H1 (cell line): Measurements from ENCODE around the gene ALPP. TPM values are rescaled to one million over a fixed set of nuclear protein-coding genes. Genes with fewer than 3 reads are reported as not detected.

Experiments
- CTCF ChIA-PET: fragments of 300-600 bp; sonication (Branson Sonifier 250); formaldehyde crosslinking; loops from one replicate; lab custom pipeline; 2021; ENCODE audit not compliant: partially characterized antibody; lab: Charles Lee
- POLR2A ChIA-PET: fragments of 300-600 bp; sonication (Branson Sonifier 250); formaldehyde crosslinking; loops from one replicate; lab custom pipeline; 2021; ENCODE audit warnings: inconsistent platforms; ENCODE audit not compliant: partially characterized antibody; lab: Charles Lee
- DNase-seq, 2 experiments: peaks; one replicate each; pipeline versions ENCODE4 v3.0.0 to v3.0.0-alpha.2; 2010 to 2022; ENCODE audit warnings: low spot score in 2 of 2, low read depth in 1 of 2, mixed read lengths in 1 of 2
- FAIRE-seq: peaks from 2 replicates; lab custom pipeline; 2011; peaks lifted over from hg19 to GRCh38; lab: Jason Lieb, UNC
- H2AFZ ChIP-seq: 2 replicates; pipeline ENCODE4 v1.8.1; 2012; ENCODE audit warnings: low read length, inconsistent platforms
- H2AK5ac ChIP-seq: 2 replicates; pipeline ENCODE4 v1.6.1; 2013; ENCODE audit warnings: low read depth, low read length
- H2BK120ac ChIP-seq: replicated peaks from 2 replicates; pipeline ENCODE3; 2013; ENCODE audit warnings: low read depth, low read length, inconsistent platforms
- H2BK12ac ChIP-seq: 2 replicates; pipeline ENCODE4 v1.6.1; 2013; ENCODE audit warnings: low read depth, low read length
- H2BK15ac ChIP-seq: 2 replicates; pipeline ENCODE4 v1.6.1; 2013; ENCODE audit warnings: low read length
- H2BK20ac ChIP-seq: 2 replicates; pipeline ENCODE4 v1.6.1; 2013; ENCODE audit warnings: low read length
- H2BK5ac ChIP-seq: 2 replicates; pipeline ENCODE4 v1.6.1; 2013; ENCODE audit warnings: low read depth, low read length
- H3K14ac ChIP-seq: 2 replicates; pipeline ENCODE4 v1.6.1; 2013; ENCODE audit warnings: inconsistent platforms; ENCODE audit not compliant: insufficient read length
- H3K18ac ChIP-seq: 2 replicates; pipeline ENCODE4 v1.6.1; 2013; ENCODE audit warnings: low read length; ENCODE audit errors: extremely low read depth
- H3K23ac ChIP-seq: 2 replicates; pipeline ENCODE4 v1.6.1; 2013; ENCODE audit warnings: inconsistent platforms; ENCODE audit not compliant: insufficient read length
- H3K23me2 ChIP-seq: 2 replicates; pipeline ENCODE4 v1.6.1; 2013; ENCODE audit warnings: low read depth, low read length
- H3K27ac ChIP-seq: 2 replicates; pipeline ENCODE4 v1.6.1; 2011; ENCODE audit warnings: low read depth, low read length, inconsistent platforms
- H3K27me3 ChIP-seq, 4 experiments: replicated peaks in 1 of 4; 1 replicate in 1 of 4; 2 replicates in 3 of 4; pipeline versions ENCODE4 v1.6.1 to v1.8.1; 2011 to 2013; ENCODE audit warnings: low read length in 3 of 4, mild to moderate bottlenecking in 3 of 4, inconsistent platforms in 2 of 4, mixed read lengths in 2 of 4, moderate library complexity in 1 of 4; ENCODE audit not compliant: control insufficient read depth in 3 of 4, insufficient read depth in 3 of 4; ENCODE audit errors: extremely low read depth in 1 of 4
- H3K36me3 ChIP-seq, 4 experiments: 2 replicates each; pipeline versions ENCODE4 v1.6.1 to v1.8.1; 2011 to 2013; ENCODE audit warnings: mild to moderate bottlenecking in 4 of 4, low read length in 3 of 4, moderate library complexity in 2 of 4, control low read depth in 1 of 4, inconsistent platforms in 1 of 4; ENCODE audit not compliant: insufficient read depth in 4 of 4, control insufficient read depth in 2 of 4
- H3K4ac ChIP-seq: replicated peaks from 2 replicates; pipeline ENCODE3; 2013; ENCODE audit warnings: low read length, low read depth, mixed read lengths, inconsistent platforms; ENCODE audit not compliant: insufficient read length
- H3K4me1 ChIP-seq, 4 experiments: replicated peaks in 1 of 4; 1 replicate in 1 of 4; 2 replicates in 3 of 4; pipeline versions ENCODE4 v1.6.1 to v1.8.1; 2011 to 2013; ENCODE audit warnings: low read length in 3 of 4, inconsistent platforms in 2 of 4, mixed read lengths in 1 of 4; ENCODE audit not compliant: insufficient read depth in 4 of 4, control insufficient read depth in 3 of 4
- H3K4me2 ChIP-seq, 2 experiments: 2 replicates each; pipeline versions ENCODE4 v1.6.1 to v1.8.1; 2011 to 2013; ENCODE audit warnings: low read depth in 2 of 2, low read length in 2 of 2, control low read depth in 1 of 2, inconsistent platforms in 1 of 2, mild to moderate bottlenecking in 1 of 2; ENCODE audit not compliant: insufficient read depth in 1 of 2
- H3K4me3 ChIP-seq, 4 experiments: fragments of 200-600, 300-600 bp in 1 of 4; sonication (generic), shearing (Covaris generic), sonication (Bioruptor Twin) in 1 of 4; 2 replicates each; pipeline versions ENCODE4 v1.5.1 to v1.8.1; 2011 to 2016; ENCODE audit warnings: low read length in 4 of 4, low read depth in 3 of 4, control low read depth in 2 of 4, inconsistent platforms in 2 of 4, mild to moderate bottlenecking in 2 of 4, mixed read lengths in 1 of 4, moderate library complexity in 1 of 4; ENCODE audit not compliant: insufficient read depth in 2 of 4; ENCODE audit errors: extremely low read depth in 1 of 4
- H3K56ac ChIP-seq: replicated peaks from 2 replicates; pipeline ENCODE3; 2013; ENCODE audit warnings: low read depth, mild to moderate bottlenecking, mixed read lengths, low read length, inconsistent platforms; ENCODE audit not compliant: insufficient read length
- H3K79me1 ChIP-seq: 2 replicates; pipeline ENCODE4 v1.6.1; 2013; ENCODE audit warnings: low read depth, low read length, control low read depth
- H3K79me2 ChIP-seq, 2 experiments: 2 replicates each; pipeline versions ENCODE4 v1.6.1 to v1.8.1; 2012 to 2013; ENCODE audit warnings: low read length in 2 of 2, mild to moderate bottlenecking in 2 of 2, inconsistent platforms in 1 of 2; ENCODE audit not compliant: insufficient read depth in 2 of 2, control insufficient read depth in 1 of 2
- H3K9ac ChIP-seq, 4 experiments: replicated peaks in 1 of 4; 1 replicate in 1 of 4; 2 replicates in 3 of 4; pipeline versions ENCODE4 v1.6.1 to v1.8.1; 2011 to 2013; ENCODE audit warnings: low read depth in 3 of 4, low read length in 3 of 4, control low read depth in 2 of 4, mild to moderate bottlenecking in 2 of 4, moderate library complexity in 2 of 4, inconsistent platforms in 1 of 4; ENCODE audit errors: extremely low read depth in 1 of 4
- H3K9me3 ChIP-seq, 2 experiments: 2 replicates each; pipeline versions ENCODE4 v1.6.1 to v1.8.1; 2012 to 2013; ENCODE audit warnings: mild to moderate bottlenecking in 2 of 2, moderate library complexity in 2 of 2, control low read depth in 1 of 2, inconsistent platforms in 1 of 2, low read depth in 1 of 2, low read length in 1 of 2, mixed read lengths in 1 of 2; ENCODE audit not compliant: insufficient read depth in 2 of 2
- H4K20me1 ChIP-seq, 2 experiments: replicated peaks in 1 of 2; 2 replicates each; pipeline versions ENCODE3 to v1.8.1; 2011 to 2013; ENCODE audit warnings: inconsistent platforms in 2 of 2, low read length in 2 of 2, mild to moderate bottlenecking in 1 of 2; ENCODE audit not compliant: insufficient read depth in 2 of 2, control insufficient read depth in 1 of 2
- H4K5ac ChIP-seq: 2 replicates; pipeline ENCODE4 v1.6.1; 2013; ENCODE audit warnings: low read length, low read depth, mixed read lengths, inconsistent platforms; ENCODE audit not compliant: insufficient read length
- H4K8ac ChIP-seq: 2 replicates; pipeline ENCODE4 v1.8.0; 2013; ENCODE audit warnings: mild to moderate bottlenecking, moderate library complexity, low read length, inconsistent platforms; ENCODE audit not compliant: insufficient read depth; ENCODE audit errors: extremely low read depth
- H4K91ac ChIP-seq: replicated peaks from 2 replicates; pipeline ENCODE3; 2013; ENCODE audit warnings: low read length, mixed read lengths, inconsistent platforms; ENCODE audit not compliant: insufficient read length
- CREB1 ChIP-seq: IDR thresholded peaks from 2 replicates; pipeline ENCODE4 v1.6.1; 2012; ENCODE audit warnings: inconsistent platforms
- FOSL1 ChIP-seq: IDR thresholded peaks from 2 replicates; pipeline ENCODE4 v1.6.1; 2011; ENCODE audit warnings: mild to moderate bottlenecking, low read depth, low read length, moderate library complexity; ENCODE audit not compliant: insufficient read depth
- KDM5A ChIP-seq: fragments of 200-600 bp; IDR thresholded peaks from 2 replicates; pipeline ENCODE4 v1.7.1; 2012; ENCODE audit warnings: mild to moderate bottlenecking, low read length, inconsistent platforms, mixed read lengths
- MAFK ChIP-seq: IDR thresholded peaks from 2 replicates; pipeline ENCODE4 v1.6.1; 2012; ENCODE audit warnings: low read depth, mild to moderate bottlenecking, improper control_type of control experiment, low read length
- TCF12 ChIP-seq: IDR thresholded peaks from 2 replicates; pipeline ENCODE4 v1.6.1; 2011; ENCODE audit warnings: low read depth, mild to moderate bottlenecking, low read length
- WGBS, 2 experiments: shearing (Covaris generic) in 1 of 2; methylation state at CpG; one replicate each; pipeline versions ENCODE4 v1.1.6 to v1.1.7; 2013 to 2015; ENCODE audit warnings: low lambda C conversion rate in 2 of 2, mixed read lengths in 2 of 2, inconsistent platforms in 1 of 2, low coverage in 1 of 2, missing lambda C conversion rate in 1 of 2; ENCODE audit not compliant: insufficient replicate concordance in 2 of 2, insufficient coverage in 1 of 2, insufficient read length in 1 of 2; ENCODE audit errors: extremely low coverage in 1 of 2, missing lambda C conversion rate in 1 of 2; 5-methylcytosine and 5-hydroxymethylcytosine counted together
- polyA plus RNA-seq, 7 experiments: library from polyadenylated mRNA; depleted of rRNA in 3 of 7; stranded (reverse) in 5 of 7; unstranded in 2 of 7; fragments of >200 nt in 5 of 7; fragments of 200-250 nt in 2 of 7; gene quantifications; 1 replicate in 5 of 7; 2 replicates in 1 of 7; 4 replicates in 1 of 7; pipeline versions ENCODE4 v1.2.1 to v1.2.3, GENCODE V29; 2011 to 2013; ENCODE audit warnings: missing spikeins in 2 of 7, mixed read lengths in 2 of 7
- total RNA-seq: library from RNA; stranded (reverse); fragmentation: NEBNext Ultra II Directional; extraction: Animal tissue kit (Norgen Biotek cat#: 25700); gene quantifications from 2 replicates; pipeline ENCODE4 v1.2.1, GENCODE V29; 2021

Gene ALPP
- total and polyA plus RNA-seq, 2 of the 8 experiments (the other 6 are each of a cell fraction or from before 2014, with no cell fraction given): 0.15 TPM

DNA sequence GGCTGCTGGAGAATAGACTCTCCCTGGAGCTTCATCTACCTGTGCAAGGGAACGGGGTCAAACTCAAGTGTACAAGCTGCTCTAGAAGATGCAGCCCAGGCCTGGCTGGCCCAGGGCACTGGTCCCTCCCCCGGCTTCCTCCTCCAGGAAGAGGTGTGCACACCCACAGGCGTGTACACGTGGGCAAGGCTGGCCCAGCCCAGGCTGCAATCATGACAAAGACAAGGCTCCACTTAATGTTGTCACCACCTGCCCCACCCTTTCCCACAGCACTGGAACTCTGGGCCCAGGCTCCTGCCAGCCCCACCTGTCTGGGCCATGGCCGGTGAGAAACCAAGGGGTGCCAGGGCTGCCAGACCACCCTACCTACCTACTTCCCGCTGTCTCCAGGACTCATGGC lies 29.6 kb upstream of the ALPP start:
- no peaks in the 10 kb centered on the region for H4K20me1 ChIP-seq
- H4K8ac ChIP-seq: no peak overlapping the region
- FAIRE-seq (no peak), DNase-seq (peak in 1 of 2 experiments; percentile 33)
- no peak overlapping the region for H2BK12ac ChIP-seq
- no peak overlapping the region for H3K4ac ChIP-seq
- H2AFZ ChIP-seq: no peak overlapping the region
- H3K9me3 ChIP-seq: no peaks in the 10 kb centered on the region
- H2BK120ac ChIP-seq: no peak overlapping the region
- H4K5ac ChIP-seq: no peak overlapping the region
- H3K4me3 ChIP-seq: no peak overlapping the region
- H3K79me1 ChIP-seq: no peaks in the 10 kb centered on the region
- H2BK20ac ChIP-seq: 0 out of 2 replicates have a peak overlapping the region, but pooled peaks have one; percentile 80
- H3K23ac ChIP-seq: no peak overlapping the region
- no peak overlapping the region for H3K4me2 ChIP-seq
- peak overlapping the region; percentile 53; the same call in 1 of the 2 replicates for H2AK5ac ChIP-seq
- TF ChIP-seq CREB1 (no peak), KDM5A (no peak), TCF12 (no peak), MAFK (no peak), FOSL1 (no peak)
- no peak overlapping the region for H2BK5ac ChIP-seq
- H3K18ac ChIP-seq: no peak overlapping the region
- H3K36me3 ChIP-seq: peaks cover 0 to 5% (median 0%) of the 10 kb centered on the region in 4 experiments; a peak in 1 of 8 replicates
- H3K27me3 ChIP-seq: peaks cover 25 to 47% (median 33%) of the 10 kb centered on the region in 4 experiments; a peak in 6 of 7 replicates
- no peak overlapping the region for H3K9ac ChIP-seq
- no peaks in the 10 kb centered on the region for H3K79me2 ChIP-seq
- H3K56ac ChIP-seq: no peak overlapping the region
- 66% methylated on average over 6 of the region's 6 CpGs; no CpG with 5 or more reads in 1 of the 2 experiments for WGBS, 2 experiments
- no peak overlapping the region for H3K27ac ChIP-seq
- CTCF ChIA-PET: interaction anchor here (0.6 to 8.8 kb wide), 11 partner anchors 9 to 449 kb away, joined by 3 to 100 read pairs (median 4); no protein-coding TSS in a partner anchor
- H4K91ac ChIP-seq: no peak overlapping the region
- no peak overlapping the region for H3K14ac ChIP-seq
- POLR2A ChIA-PET: no interaction called here
- no peak overlapping the region for H2BK15ac ChIP-seq
- H3K23me2 ChIP-seq: peaks cover 2% of the 10 kb centered on the region
- H3K4me1 ChIP-seq: peaks cover 0 to 4% (median 2%) of the 10 kb centered on the region in 4 experiments; a peak in 3 of 7 replicates
